AG09309 (cell line): ENCODE measurements around the gene FOS.

Experiments used
- DNase-seq: peaks from one replicate; pipeline ENCODE4 v3.0.0-alpha.2; 2010; ENCODE audit warnings: low read depth
- H3K4me3 ChIP-seq: 2 replicates; pipeline ENCODE4 v1.5.1; 2011; ENCODE audit warnings: mild to moderate bottlenecking, low read depth, low read length, moderate library complexity; ENCODE audit not compliant: control insufficient read depth
- TF ChIP-seq, protein P1 (sequence below): IDR thresholded peaks from 2 replicates; pipeline ENCODE4 v1.5.1; 2011; ENCODE audit warnings: mild to moderate bottlenecking, low read depth, low read length, inconsistent platforms; ENCODE audit not compliant: insufficient read depth, control insufficient read depth; ENCODE audit errors: missing control alignments

Gene FOS

GRCh38 chr14:75267141-75267721, 11.4 kb upstream of the FOS start:
- TF ChIP-seq, protein P1, sequence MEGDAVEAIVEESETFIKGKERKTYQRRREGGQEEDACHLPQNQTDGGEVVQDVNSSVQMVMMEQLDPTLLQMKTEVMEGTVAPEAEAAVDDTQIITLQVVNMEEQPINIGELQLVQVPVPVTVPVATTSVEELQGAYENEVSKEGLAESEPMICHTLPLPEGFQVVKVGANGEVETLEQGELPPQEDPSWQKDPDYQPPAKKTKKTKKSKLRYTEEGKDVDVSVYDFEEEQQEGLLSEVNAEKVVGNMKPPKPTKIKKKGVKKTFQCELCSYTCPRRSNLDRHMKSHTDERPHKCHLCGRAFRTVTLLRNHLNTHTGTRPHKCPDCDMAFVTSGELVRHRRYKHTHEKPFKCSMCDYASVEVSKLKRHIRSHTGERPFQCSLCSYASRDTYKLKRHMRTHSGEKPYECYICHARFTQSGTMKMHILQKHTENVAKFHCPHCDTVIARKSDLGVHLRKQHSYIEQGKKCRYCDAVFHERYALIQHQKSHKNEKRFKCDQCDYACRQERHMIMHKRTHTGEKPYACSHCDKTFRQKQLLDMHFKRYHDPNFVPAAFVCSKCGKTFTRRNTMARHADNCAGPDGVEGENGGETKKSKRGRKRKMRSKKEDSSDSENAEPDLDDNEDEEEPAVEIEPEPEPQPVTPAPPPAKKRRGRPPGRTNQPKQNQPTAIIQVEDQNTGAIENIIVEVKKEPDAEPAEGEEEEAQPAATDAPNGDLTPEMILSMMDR: no peak
- DNase-seq: no peak

DNA sequence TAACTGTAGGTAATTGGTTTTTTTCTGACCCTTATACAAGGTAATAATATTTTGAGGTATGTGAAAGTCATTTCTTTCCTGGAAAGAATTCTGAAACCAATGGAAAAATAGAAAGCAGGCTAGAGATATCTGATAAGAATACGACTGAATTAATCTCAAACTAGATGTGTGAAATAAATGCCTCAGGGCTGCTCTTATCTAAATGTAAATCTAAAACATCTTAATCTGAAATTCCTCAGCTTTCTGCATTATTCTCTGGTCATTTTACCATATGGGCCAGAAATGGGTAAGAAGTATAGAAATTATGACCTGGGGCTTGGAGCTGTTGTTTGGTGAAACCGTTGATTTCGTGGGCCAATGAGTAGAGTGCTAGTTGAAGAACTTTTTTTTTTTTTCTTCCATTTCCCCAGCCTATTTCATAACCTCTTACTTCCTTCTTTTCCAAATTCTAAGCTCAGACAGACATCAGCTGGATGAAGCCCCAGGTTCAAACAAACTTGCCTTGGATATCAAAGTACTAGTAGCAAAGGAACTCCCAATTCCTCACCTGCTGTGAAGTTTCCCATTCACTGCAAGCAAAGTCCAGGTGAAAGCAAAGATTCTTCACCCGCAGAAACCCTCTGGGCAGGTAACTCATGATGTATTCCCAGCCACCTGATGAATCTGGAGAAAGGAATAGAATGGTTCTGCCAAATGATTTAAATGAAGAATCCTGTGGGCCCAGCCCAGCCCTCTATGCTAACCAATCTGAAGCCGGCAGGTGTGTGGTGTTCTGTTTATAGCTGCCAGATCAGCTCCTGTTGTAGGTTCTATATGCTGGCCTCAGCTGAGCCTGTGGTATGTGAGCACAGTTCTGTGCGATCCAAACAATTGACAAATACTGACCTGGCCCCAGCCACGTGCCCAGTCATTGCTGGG, 9.7 kb upstream of the FOS start:
- no peak overlapping the region for H3K4me3 ChIP-seq
- TF ChIP-seq, protein P1: no peak
- no peak for DNase-seq

More at GRCh38 chr14:75267141-75267721, 11.4 kb upstream of the FOS start:
- H3K4me3 ChIP-seq: no peak overlapping the region

- no peak overlapping the region for H3K4me3 ChIP-seq
- DNase-seq: no peak
- TF ChIP-seq, protein P1: no peak
Observed at GRCh38 chr14:75271514-75271913, 7.1 kb upstream of the FOS start.

DNA sequence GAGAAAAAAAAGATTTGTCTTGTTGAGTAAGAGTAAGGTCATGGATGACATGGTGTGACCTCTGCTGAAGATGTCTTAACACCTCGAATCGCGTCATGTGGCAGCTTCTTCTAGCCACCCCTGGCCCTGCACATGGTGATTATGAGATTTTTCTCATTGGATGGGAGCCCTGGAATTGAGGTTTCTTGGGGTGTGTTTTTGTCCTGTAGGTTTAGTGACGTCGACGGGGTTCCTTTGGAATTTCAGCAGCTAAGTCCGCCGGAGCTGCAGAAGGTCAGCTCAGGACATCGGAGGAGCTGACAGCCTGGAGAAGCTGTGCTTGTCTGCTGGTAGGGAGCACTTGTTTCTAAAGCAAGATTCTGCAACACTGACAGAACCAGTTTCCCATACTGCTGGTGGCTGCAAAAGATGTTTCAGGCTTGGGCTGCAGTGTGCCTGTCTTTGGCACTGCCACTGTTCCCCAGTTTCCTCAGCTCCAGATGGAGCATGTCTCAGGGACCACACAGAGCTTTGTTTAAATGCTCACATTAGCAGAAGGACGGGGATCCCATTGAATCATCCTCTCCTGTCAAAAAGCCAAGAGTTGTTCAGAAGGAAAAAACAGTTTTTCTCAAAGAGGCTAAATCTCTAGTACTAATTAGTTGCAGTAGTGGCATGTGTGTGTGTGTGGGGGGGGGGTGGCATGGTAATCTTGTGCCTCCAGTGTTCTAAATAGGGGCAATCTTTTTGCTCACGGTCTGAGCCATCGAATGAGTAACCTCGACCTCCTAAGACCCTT, 5.2 kb upstream of the FOS start:
- no peak overlapping the region for H3K4me3 ChIP-seq
- TF ChIP-seq, protein P1: no peak
- no peak for DNase-seq

GRCh38 chr14:75274050-75274898, 4.4 kb upstream of the FOS start:
- DNase-seq: no peak
- TF ChIP-seq, protein P1: no peak
- H3K4me3 ChIP-seq: no peak overlapping the region
